ENCODE results near the gene CLEC9A.

DNA sequence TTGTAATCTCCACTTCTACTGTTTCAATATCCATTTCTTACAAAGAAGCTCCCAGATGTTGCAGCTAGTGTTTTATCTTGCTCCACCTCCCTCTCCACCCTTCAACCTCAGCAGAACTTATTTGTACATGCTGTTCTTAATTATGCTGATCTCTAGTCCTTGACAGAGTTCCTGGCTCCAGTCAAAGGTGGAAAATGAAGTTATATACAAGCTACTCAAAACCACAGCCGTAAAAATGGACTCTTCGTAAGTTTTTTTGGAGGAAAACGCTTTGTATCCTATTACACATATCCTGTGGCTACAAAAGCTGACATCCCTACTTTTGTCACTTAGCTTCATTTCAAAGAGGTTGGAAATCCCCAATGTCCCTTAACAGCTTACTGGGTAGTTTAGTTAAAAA is 67.0 kb downstream of the CLEC9A start:
- TF ChIP-seq, protein P1, sequence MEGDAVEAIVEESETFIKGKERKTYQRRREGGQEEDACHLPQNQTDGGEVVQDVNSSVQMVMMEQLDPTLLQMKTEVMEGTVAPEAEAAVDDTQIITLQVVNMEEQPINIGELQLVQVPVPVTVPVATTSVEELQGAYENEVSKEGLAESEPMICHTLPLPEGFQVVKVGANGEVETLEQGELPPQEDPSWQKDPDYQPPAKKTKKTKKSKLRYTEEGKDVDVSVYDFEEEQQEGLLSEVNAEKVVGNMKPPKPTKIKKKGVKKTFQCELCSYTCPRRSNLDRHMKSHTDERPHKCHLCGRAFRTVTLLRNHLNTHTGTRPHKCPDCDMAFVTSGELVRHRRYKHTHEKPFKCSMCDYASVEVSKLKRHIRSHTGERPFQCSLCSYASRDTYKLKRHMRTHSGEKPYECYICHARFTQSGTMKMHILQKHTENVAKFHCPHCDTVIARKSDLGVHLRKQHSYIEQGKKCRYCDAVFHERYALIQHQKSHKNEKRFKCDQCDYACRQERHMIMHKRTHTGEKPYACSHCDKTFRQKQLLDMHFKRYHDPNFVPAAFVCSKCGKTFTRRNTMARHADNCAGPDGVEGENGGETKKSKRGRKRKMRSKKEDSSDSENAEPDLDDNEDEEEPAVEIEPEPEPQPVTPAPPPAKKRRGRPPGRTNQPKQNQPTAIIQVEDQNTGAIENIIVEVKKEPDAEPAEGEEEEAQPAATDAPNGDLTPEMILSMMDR (IDR thresholded peaks at IDR 0.05) = no peak
- TF ChIP-seq POLR2A (IDR thresholded peaks at IDR 0.05) = no peak
